ENCODE results near the gene DNAH3.

- TF ChIP-seq CTCF (IDR thresholded peaks at IDR 0.05; ENCODE audit: low read depth, low read length): no peak
- TF ChIP-seq EZH2phosphoT487 (IDR thresholded peaks at IDR 0.05; ENCODE audit: low read depth): no peak
Observed at GRCh38 chr16:21097151-21097550, 53.5 kb downstream of the DNAH3 start.
